Memory B cell (primary cell): ENCODE measurements around the gene TNS3.

Experiments used
- ATAC-seq: fragments of 150-1000 bp; cut with Tn5 transposase; 2 replicates; pipeline ENCODE4 v1.10.0; 2021; ENCODE audit warnings: low read depth, mild to moderate bottlenecking, moderate library complexity
- DNase-seq, 2 donors: peaks; one replicate each; pipeline ENCODE4 v3.0.0; 2022; ENCODE audit warnings: low spot score in 2 of 2
- H3K27ac Mint-ChIP-seq: one replicate; pipeline ENCODE4 v1.8.0; 2022; ENCODE audit warnings: mild to moderate bottlenecking, moderate library complexity, mixed read lengths
- H3K27me3 Mint-ChIP-seq: one replicate; pipeline ENCODE4 v1.8.0; 2022; ENCODE audit warnings: mixed read lengths
- H3K36me3 Mint-ChIP-seq: one replicate; pipeline ENCODE4 v1.8.0; 2022; ENCODE audit warnings: mild to moderate bottlenecking, mixed read lengths
- H3K4me1 Mint-ChIP-seq: one replicate; pipeline ENCODE4 v1.8.0; 2022; ENCODE audit warnings: mixed read lengths
- H3K4me3 Mint-ChIP-seq: one replicate; pipeline ENCODE4 v1.8.0; 2022; ENCODE audit warnings: mild to moderate bottlenecking, moderate library complexity, mixed read lengths
- H3K9me3 Mint-ChIP-seq: one replicate; pipeline ENCODE4 v1.8.0; 2022; ENCODE audit warnings: mixed read lengths

Gene TNS3

GRCh38 chr7:47581804-47582763 lies at the start of gene TNS3:
TSS of gene TNS3 (minus strand) at chr7:47582111. CDS start at chr7:47439636, 142,475 bp downstream.
- ATAC-seq (peak; percentile 87), DNase-seq (peak; percentile 49 to 73)
- H3K36me3 Mint-ChIP-seq = no peaks in the 10 kb centered on the region
- H3K27me3 Mint-ChIP-seq = peaks cover 1% of the 10 kb centered on the region
- H3K9me3 Mint-ChIP-seq = no peaks in the 10 kb centered on the region
- peaks cover 45% of the 10 kb centered on the region for H3K4me1 Mint-ChIP-seq
- H3K4me3 Mint-ChIP-seq = peak within 1 kb of the TSS; percentile 96
- peak within 1 kb of the TSS; percentile 92 for H3K27ac Mint-ChIP-seq

GRCh38 chr7:47631711-47632110 lies 49.8 kb upstream of the TNS3 start:
- H3K27ac Mint-ChIP-seq = no peak overlapping the region
- H3K27me3 Mint-ChIP-seq = no peaks in the 10 kb centered on the region
- no peak overlapping the region for H3K4me3 Mint-ChIP-seq
- H3K9me3 Mint-ChIP-seq = no peaks in the 10 kb centered on the region
- H3K36me3 Mint-ChIP-seq = peaks cover 2% of the 10 kb centered on the region
- no peak for DNase-seq
- peaks cover 38% of the 10 kb centered on the region for H3K4me1 Mint-ChIP-seq
- ATAC-seq = no peak

- Mint-ChIP-seq H3K27me3 (no peaks in the 10 kb centered on the region), H3K27ac (peak overlapping the region; percentile 91)
Measured at GRCh38 chr7:47627580-47628283, 45.8 kb upstream of the TNS3 start.

GRCh38 chr7:47625861-47626715 lies 44.2 kb upstream of the TNS3 start:
- no peaks in the 10 kb centered on the region for H3K36me3 Mint-ChIP-seq
- H3K4me1 Mint-ChIP-seq = peaks cover 49% of the 10 kb centered on the region

More at GRCh38 chr7:47627580-47628283, 45.8 kb upstream of the TNS3 start:
- ATAC-seq = peak; percentile 85
- peak overlapping the region; percentile 79 for H3K4me3 Mint-ChIP-seq
- peaks cover 45% of the 10 kb centered on the region for H3K4me1 Mint-ChIP-seq
- DNase-seq = peak in 1 of 2 donors; percentile 10
- no peaks in the 10 kb centered on the region for H3K36me3 Mint-ChIP-seq
- H3K9me3 Mint-ChIP-seq = no peaks in the 10 kb centered on the region

GRCh38 chr7:47624689-47625088 lies 42.8 kb upstream of the TNS3 start:
- Mint-ChIP-seq H3K9me3 (no peaks in the 10 kb centered on the region), H3K4me1 (peaks cover 55% of the 10 kb centered on the region), H3K36me3 (no peaks in the 10 kb centered on the region), H3K4me3 (no peak overlapping the region), H3K27ac (no peak overlapping the region), H3K27me3 (no peaks in the 10 kb centered on the region)
- ATAC-seq (no peak), DNase-seq (no peak)

More at GRCh38 chr7:47625861-47626715, 44.2 kb upstream of the TNS3 start:
- Mint-ChIP-seq H3K9me3 (no peaks in the 10 kb centered on the region), H3K27me3 (no peaks in the 10 kb centered on the region), H3K27ac (no peak overlapping the region), H3K4me3 (no peak overlapping the region)
- ATAC-seq = no peak
- no peak for DNase-seq

GRCh38 chr7:47622946-47623640 lies 41.2 kb upstream of the TNS3 start:
- ATAC-seq (no peak), DNase-seq (no peak)
- Mint-ChIP-seq H3K4me3 (peak overlapping the region; percentile 30), H3K36me3 (no peaks in the 10 kb centered on the region), H3K27ac (peak overlapping the region; percentile 67), H3K9me3 (no peaks in the 10 kb centered on the region), H3K27me3 (no peaks in the 10 kb centered on the region), H3K4me1 (peaks cover 51% of the 10 kb centered on the region)

GRCh38 chr7:47622586-47622945 lies 40.7 kb upstream of the TNS3 start:
- peak overlapping the region; percentile 71 for H3K4me3 Mint-ChIP-seq
- H3K27ac Mint-ChIP-seq = peak overlapping the region; percentile 67
- no peaks in the 10 kb centered on the region for H3K9me3 Mint-ChIP-seq
- no peaks in the 10 kb centered on the region for H3K36me3 Mint-ChIP-seq
- ATAC-seq = no peak
- H3K4me1 Mint-ChIP-seq = peaks cover 46% of the 10 kb centered on the region
- DNase-seq = no peak
- no peaks in the 10 kb centered on the region for H3K27me3 Mint-ChIP-seq

GRCh38 chr7:47621979-47622561 lies 40.2 kb upstream of the TNS3 start:
- Mint-ChIP-seq H3K27ac (peak overlapping the region; percentile 67), H3K4me3 (peak overlapping the region; percentile 71), H3K9me3 (no peaks in the 10 kb centered on the region), H3K36me3 (no peaks in the 10 kb centered on the region), H3K27me3 (no peaks in the 10 kb centered on the region), H3K4me1 (peaks cover 41% of the 10 kb centered on the region)
- no peak for DNase-seq
- ATAC-seq = peak; percentile 10

- Mint-ChIP-seq H3K9me3 (no peaks in the 10 kb centered on the region), H3K36me3 (no peaks in the 10 kb centered on the region), H3K4me3 (no peak overlapping the region), H3K27me3 (no peaks in the 10 kb centered on the region), H3K27ac (no peak overlapping the region), H3K4me1 (peaks cover 38% of the 10 kb centered on the region)
- no peak for DNase-seq
- ATAC-seq = no peak
Measured at GRCh38 chr7:47621347-47621746, 39.4 kb upstream of the TNS3 start.

GRCh38 chr7:47619806-47620205 lies 37.9 kb upstream of the TNS3 start:
- Mint-ChIP-seq H3K4me1 (peaks cover 28% of the 10 kb centered on the region), H3K27me3 (no peaks in the 10 kb centered on the region), H3K27ac (no peak overlapping the region), H3K36me3 (no peaks in the 10 kb centered on the region), H3K9me3 (no peaks in the 10 kb centered on the region), H3K4me3 (no peak overlapping the region)
- no peak for ATAC-seq
- DNase-seq = no peak

GRCh38 chr7:47617131-47617530 lies 35.2 kb upstream of the TNS3 start:
- ATAC-seq (no peak), DNase-seq (no peak)
- Mint-ChIP-seq H3K36me3 (no peaks in the 10 kb centered on the region), H3K4me1 (peaks cover 17% of the 10 kb centered on the region), H3K9me3 (no peaks in the 10 kb centered on the region), H3K4me3 (no peak overlapping the region), H3K27ac (no peak overlapping the region), H3K27me3 (no peaks in the 10 kb centered on the region)

GRCh38 chr7:47614450-47614849 lies 32.5 kb upstream of the TNS3 start:
- DNase-seq = no peak
- H3K4me3 Mint-ChIP-seq = no peak overlapping the region
- no peak overlapping the region for H3K27ac Mint-ChIP-seq
- H3K36me3 Mint-ChIP-seq = no peaks in the 10 kb centered on the region
- H3K4me1 Mint-ChIP-seq = no peaks in the 10 kb centered on the region
- ATAC-seq = no peak
- H3K27me3 Mint-ChIP-seq = no peaks in the 10 kb centered on the region
- H3K9me3 Mint-ChIP-seq = no peaks in the 10 kb centered on the region

- no peaks in the 10 kb centered on the region for H3K27me3 Mint-ChIP-seq
- ATAC-seq (no peak), DNase-seq (no peak)
- H3K9me3 Mint-ChIP-seq = no peaks in the 10 kb centered on the region
- no peaks in the 10 kb centered on the region for H3K4me1 Mint-ChIP-seq
- H3K27ac Mint-ChIP-seq = no peak overlapping the region
- no peaks in the 10 kb centered on the region for H3K36me3 Mint-ChIP-seq
- no peak overlapping the region for H3K4me3 Mint-ChIP-seq
Measured at GRCh38 chr7:47611045-47611511, 29.2 kb upstream of the TNS3 start.
